CD4-positive, alpha-beta T cell (primary cell): ENCODE results near the gene BORCS5. TPM values are rescaled to one million over a fixed set of nuclear protein-coding genes. Genes with fewer than 3 reads are reported as not detected.

Experiments used
- ATAC-seq: fragments of 200-7000 bp; cut with Tn5 transposase; one replicate; pipeline ENCODE4 v1.10.0; 2022; ENCODE audit warnings: mild to moderate bottlenecking; ENCODE audit not compliant: poor library complexity
- CTCF ChIA-PET: fragments of 350-600 bp; sonication (Branson Sonifier 250); formaldehyde crosslinking; loops from one replicate; lab custom pipeline; 2021; ENCODE audit warnings: antibody characterized with exemption, inconsistent platforms; lab: Charles Lee
- POLR2A ChIA-PET: fragments of 350-600 bp; sonication (Branson Sonifier 250); formaldehyde crosslinking; loops from one replicate; lab custom pipeline; 2021; ENCODE audit warnings: antibody characterized with exemption, inconsistent platforms; lab: Charles Lee
- DNase-seq, 14 experiments: peaks; one replicate each; pipeline ENCODE4 v3.0.0-alpha.2; 2013 to 2020; ENCODE audit warnings: mixed read lengths in 2 of 14
- H3K27ac ChIP-seq, 2 donors: one replicate each; pipeline versions ENCODE4 v1.5.1 to v1.7.0; 2013; ENCODE audit warnings: low read length in 2 of 2, low read depth in 1 of 2, mild to moderate bottlenecking in 1 of 2
- H3K27me3 ChIP-seq, 2 experiments: 1 replicate in 1 of 2; 2 replicates in 1 of 2; pipeline versions ENCODE4 v1.6.1 to v1.7.0; 2013; ENCODE audit warnings: low read length in 2 of 2, control low read depth in 1 of 2, mild to moderate bottlenecking in 1 of 2, moderate library complexity in 1 of 2; ENCODE audit not compliant: insufficient read depth in 2 of 2, control insufficient read depth in 1 of 2
- H3K36me3 ChIP-seq: one replicate; pipeline ENCODE4 v1.6.1; 2013; ENCODE audit warnings: low read length, control low read depth; ENCODE audit not compliant: insufficient read depth
- H3K4me1 ChIP-seq: one replicate; pipeline ENCODE4 v1.6.1; 2013; ENCODE audit warnings: low read length, control low read depth; ENCODE audit not compliant: insufficient read depth
- H3K4me3 ChIP-seq: one replicate; pipeline ENCODE4 v1.5.1; 2013; ENCODE audit warnings: mild to moderate bottlenecking, low read length, moderate library complexity
- H3K9me3 ChIP-seq, 2 experiments: 1 replicate in 1 of 2; 2 replicates in 1 of 2; pipeline versions ENCODE4 v1.6.1 to v1.7.0; 2013; ENCODE audit warnings: low read length in 2 of 2, mild to moderate bottlenecking in 2 of 2, control low read depth in 1 of 2, moderate library complexity in 1 of 2; ENCODE audit not compliant: control insufficient read depth in 1 of 2, insufficient read depth in 1 of 2
- H3K27ac Mint-ChIP-seq: one replicate; pipeline ENCODE4 v1.8.0; 2020; ENCODE audit warnings: mixed read lengths
- H3K27me3 Mint-ChIP-seq: one replicate; pipeline ENCODE4 v1.8.0; 2021; ENCODE audit warnings: mixed read lengths
- H3K36me3 Mint-ChIP-seq: one replicate; pipeline ENCODE4 v1.8.0; 2021; ENCODE audit warnings: low read depth, mixed read lengths
- H3K4me1 Mint-ChIP-seq: one replicate; pipeline ENCODE4 v1.8.0; 2021; ENCODE audit warnings: low read depth, mixed read lengths
- H3K4me3 Mint-ChIP-seq: one replicate; pipeline ENCODE4 v1.8.0; 2020; ENCODE audit warnings: mild to moderate bottlenecking, mixed read lengths
- H3K9me3 Mint-ChIP-seq: one replicate; pipeline ENCODE4 v1.8.0; 2020; ENCODE audit warnings: mixed read lengths
- intact Hi-C, 2 experiments: fragments of 100-400 bp; cut with DNase I in 1 of 2; cut with micrococcal nuclease in 1 of 2; formaldehyde crosslinking; loops; one replicate each; pipeline versions ENCODE4 v1.15.1 to v1.9.0; 2023 to 2025; cut with DNase I, micrococcal nuclease
- total RNA-seq, 174 experiments: library from RNA in 2 of 174; stranded (reverse) in 2 of 174; gene quantifications; one replicate each; pipeline ENCODE4 v1.2.3 and lab custom pipeline; 2021 to 2026
- TF ChIP-seq, protein P1 (sequence below): fragments of 200-600 bp; IDR thresholded peaks from one replicate; pipeline ENCODE4 v1.8.0; 2022; ENCODE audit warnings: antibody characterized with exemption, mild to moderate bottlenecking

BORCS5 gene
- total RNA-seq, 2 experiments from 2014 or later: 36.4 to 39.3 TPM

DNA sequence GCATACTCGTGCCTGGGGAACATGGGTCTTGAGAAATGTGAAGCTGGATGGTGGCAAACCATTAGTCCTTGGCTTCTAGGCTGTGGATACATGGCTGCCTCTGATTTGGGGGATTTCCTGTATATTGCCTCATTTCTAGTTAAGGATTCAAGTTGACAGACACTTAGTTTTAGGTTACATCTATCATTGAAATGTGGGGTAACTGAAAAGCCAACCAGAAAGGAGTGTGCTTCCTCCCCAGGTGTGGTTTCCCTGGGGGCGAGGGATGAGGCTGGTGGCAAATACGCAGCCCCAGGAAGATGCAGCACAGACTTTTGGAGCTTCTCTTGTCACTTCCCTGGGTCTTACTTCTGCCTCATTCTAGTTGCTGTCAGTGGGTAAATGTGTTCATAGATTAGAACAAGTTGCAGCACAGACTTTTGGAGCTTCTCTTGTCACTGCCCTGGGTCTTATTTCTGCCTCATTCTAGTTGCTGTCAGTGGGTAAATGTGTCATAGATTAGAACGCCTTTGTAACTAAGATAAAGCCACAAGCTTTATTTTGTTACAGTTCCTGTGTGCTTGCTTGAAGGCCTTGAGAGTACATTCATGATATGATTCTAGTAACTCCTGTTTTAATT lies 85.1 kb downstream of the BORCS5 start:
- TF ChIP-seq, protein P1, sequence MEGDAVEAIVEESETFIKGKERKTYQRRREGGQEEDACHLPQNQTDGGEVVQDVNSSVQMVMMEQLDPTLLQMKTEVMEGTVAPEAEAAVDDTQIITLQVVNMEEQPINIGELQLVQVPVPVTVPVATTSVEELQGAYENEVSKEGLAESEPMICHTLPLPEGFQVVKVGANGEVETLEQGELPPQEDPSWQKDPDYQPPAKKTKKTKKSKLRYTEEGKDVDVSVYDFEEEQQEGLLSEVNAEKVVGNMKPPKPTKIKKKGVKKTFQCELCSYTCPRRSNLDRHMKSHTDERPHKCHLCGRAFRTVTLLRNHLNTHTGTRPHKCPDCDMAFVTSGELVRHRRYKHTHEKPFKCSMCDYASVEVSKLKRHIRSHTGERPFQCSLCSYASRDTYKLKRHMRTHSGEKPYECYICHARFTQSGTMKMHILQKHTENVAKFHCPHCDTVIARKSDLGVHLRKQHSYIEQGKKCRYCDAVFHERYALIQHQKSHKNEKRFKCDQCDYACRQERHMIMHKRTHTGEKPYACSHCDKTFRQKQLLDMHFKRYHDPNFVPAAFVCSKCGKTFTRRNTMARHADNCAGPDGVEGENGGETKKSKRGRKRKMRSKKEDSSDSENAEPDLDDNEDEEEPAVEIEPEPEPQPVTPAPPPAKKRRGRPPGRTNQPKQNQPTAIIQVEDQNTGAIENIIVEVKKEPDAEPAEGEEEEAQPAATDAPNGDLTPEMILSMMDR: no peak
- peak overlapping the region; percentile 83 for H3K27ac ChIP-seq
- H3K4me3 Mint-ChIP-seq: peak overlapping the region; percentile 45
- H3K4me1 Mint-ChIP-seq: peaks cover 81% of the 10 kb centered on the region
- DNase-seq (peak; percentile 22 to 88 (median 48)), ATAC-seq (peak; percentile 76)
- CTCF ChIA-PET: interaction anchor here (0.8 to 2.6 kb wide), 8 partner anchors 19 to 295 kb away, joined by 3 to 7 read pairs (median 4); no protein-coding TSS in a partner anchor
- peaks cover 70% of the 10 kb centered on the region for H3K4me1 ChIP-seq
- no peak overlapping the region for H3K4me3 ChIP-seq
- no peaks in the 10 kb centered on the region for H3K9me3 Mint-ChIP-seq
- H3K27ac Mint-ChIP-seq: peak overlapping the region; percentile 95
- H3K27me3 ChIP-seq: no peaks in the 10 kb centered on the region
- H3K9me3 ChIP-seq: no peaks in the 10 kb centered on the region
- intact Hi-C loops: loop anchor here (1.0 to 5.0 kb wide), 6 partner anchors 15 to 119 kb away; no protein-coding TSS in a partner anchor
- no peaks in the 10 kb centered on the region for H3K27me3 Mint-ChIP-seq
- POLR2A ChIA-PET: interaction anchor here (0.7 to 5.7 kb wide), 29 partner anchors 9 to 294 kb away, joined by 3 to 86 read pairs (median 6); partner anchors contain the start of genes BORCS5, DUSP16 and GPR19
- H3K36me3 Mint-ChIP-seq: peaks cover 26% of the 10 kb centered on the region
- peaks cover 7% of the 10 kb centered on the region for H3K36me3 ChIP-seq

DNA sequence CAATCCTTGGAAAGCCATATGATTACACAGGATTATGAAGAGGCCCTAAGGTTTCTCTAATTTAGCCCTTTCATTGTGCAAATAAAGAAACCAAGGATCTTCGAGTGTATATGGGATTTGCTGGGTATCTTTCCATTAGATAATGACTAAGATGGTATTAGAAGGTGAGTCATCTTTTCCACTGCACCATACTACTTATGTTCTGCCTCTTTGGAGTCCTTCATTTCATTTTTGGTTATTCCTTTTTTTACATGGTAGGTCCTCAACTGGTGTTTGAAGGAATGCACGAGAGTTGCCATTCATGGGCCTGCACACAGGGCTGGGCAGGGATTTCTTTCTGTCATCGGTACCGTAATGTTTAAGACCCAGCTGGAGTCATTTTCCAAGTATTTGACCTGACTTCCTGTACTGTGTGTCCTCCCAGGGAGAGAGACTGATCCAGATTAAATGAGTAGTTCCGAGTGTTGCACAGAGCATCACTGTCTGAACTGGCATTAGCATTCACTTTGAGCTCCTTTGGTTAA lies 85.7 kb downstream of the BORCS5 start:
- peak overlapping the region; percentile 83 for H3K27ac ChIP-seq
- no peaks in the 10 kb centered on the region for H3K9me3 ChIP-seq
- Mint-ChIP-seq H3K9me3 (no peaks in the 10 kb centered on the region), H3K4me3 (peak overlapping the region; percentile 45), H3K27me3 (no peaks in the 10 kb centered on the region), H3K27ac (peak overlapping the region; percentile 95), H3K36me3 (peaks cover 25% of the 10 kb centered on the region), H3K4me1 (peaks cover 81% of the 10 kb centered on the region)
- H3K4me1 ChIP-seq: peaks cover 74% of the 10 kb centered on the region
- ChIA-PET CTCF (interaction anchor here (0.8 to 2.6 kb wide), 6 partner anchors 18 to 68 kb away, joined by 3 to 7 read pairs (median 4); no protein-coding TSS in a partner anchor), POLR2A (interaction anchor here (0.6 to 5.7 kb wide), 28 partner anchors 8 to 294 kb away, joined by 3 to 86 read pairs (median 6); partner anchors contain the start of genes BORCS5, DUSP16 and GPR19)
- intact Hi-C loops: loop anchor here (1.0 to 5.0 kb wide), 6 partner anchors 14 to 119 kb away; no protein-coding TSS in a partner anchor
- H3K27me3 ChIP-seq: no peaks in the 10 kb centered on the region
- TF ChIP-seq, protein P1: no peak
- H3K36me3 ChIP-seq: peaks cover 2% of the 10 kb centered on the region
- no peak overlapping the region for H3K4me3 ChIP-seq
- ATAC-seq (peak; percentile 1), DNase-seq (peak in 3 of 14 experiments; percentile 47 to 52 (median 52))

DNA sequence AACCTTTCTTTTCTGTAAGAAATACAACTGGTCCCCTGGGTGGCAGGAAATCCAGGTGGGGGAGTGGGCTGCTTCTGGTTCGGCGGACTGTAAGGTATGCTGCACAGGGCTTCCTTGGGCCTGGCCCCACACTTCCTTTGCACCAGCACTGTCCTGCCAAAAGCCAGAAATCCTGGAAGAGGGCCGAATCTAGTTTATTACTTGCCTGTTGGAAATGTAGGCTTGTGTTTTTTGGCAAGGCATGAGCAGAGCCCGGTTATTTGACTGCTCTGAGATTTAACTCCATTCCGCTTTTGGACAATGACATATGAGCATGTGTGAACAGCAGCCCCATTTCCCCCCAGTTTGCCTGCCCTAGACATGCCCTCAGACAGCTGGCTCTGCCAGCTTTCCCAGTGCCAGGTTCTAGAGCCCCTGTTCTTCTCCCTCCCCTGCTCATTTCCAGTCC lies 86.6 kb downstream of the BORCS5 start:
- H3K27me3 Mint-ChIP-seq: no peaks in the 10 kb centered on the region
- CTCF ChIA-PET: no interaction called here
- H3K4me1 ChIP-seq: peaks cover 69% of the 10 kb centered on the region
- peak overlapping the region; percentile 83 for H3K27ac ChIP-seq
- H3K4me3 ChIP-seq: no peak overlapping the region
- no peak for DNase-seq
- POLR2A ChIA-PET: interaction anchor here (0.6 to 5.7 kb wide), 7 partner anchors 13 to 118 kb away, joined by 3 to 86 read pairs (median 17); partner anchors contain the start of gene BORCS5
- H3K27me3 ChIP-seq: no peaks in the 10 kb centered on the region
- no peaks in the 10 kb centered on the region for H3K9me3 Mint-ChIP-seq
- no peak for ATAC-seq
- TF ChIP-seq, protein P1: no peak
- peak overlapping the region; percentile 95 for H3K27ac Mint-ChIP-seq
- intact Hi-C loops: loop anchor here (2.0 to 5.0 kb wide), 2 partner anchors 13 to 34 kb away; no protein-coding TSS in a partner anchor
- H3K36me3 Mint-ChIP-seq: peaks cover 17% of the 10 kb centered on the region
- H3K9me3 ChIP-seq: no peaks in the 10 kb centered on the region
- H3K4me3 Mint-ChIP-seq: no peak overlapping the region
- peaks cover 78% of the 10 kb centered on the region for H3K4me1 Mint-ChIP-seq
- no peaks in the 10 kb centered on the region for H3K36me3 ChIP-seq
